Ovary (tissue), 9 donors: ENCODE measurements around the gene COL6A3. TPM values are rescaled to one million over a fixed set of nuclear protein-coding genes. Genes with fewer than 3 reads are reported as not detected.

Source experiments
- DNase-seq, 5 donors: peaks; one replicate each; pipeline ENCODE4 v3.0.0-alpha.2; 2019 to 2020
- H3K27ac ChIP-seq, 2 donors: fragments of 200-600 bp; one replicate each; pipeline versions ENCODE4 v1.5.1 to v1.8.0; 2019 to 2022
- H3K27me3 ChIP-seq: fragments of 200-600 bp; one replicate; pipeline ENCODE4 v1.8.0; 2022
- H3K36me3 ChIP-seq: fragments of 200-600 bp; sonication (generic); one replicate; pipeline ENCODE4 v1.5.1; 2019
- H3K4me1 ChIP-seq: one replicate; pipeline ENCODE4 v1.8.1; 2013; ENCODE audit warnings: mild to moderate bottlenecking, moderate library complexity; ENCODE audit not compliant: insufficient read depth
- H3K4me3 ChIP-seq: fragments of 200-600 bp; sonication (generic); one replicate; pipeline ENCODE4 v1.5.1; 2017
- H3K9me3 ChIP-seq, 2 donors: fragments of 200-600 bp in 1 of 2; sonication (generic) in 1 of 2; one replicate each; pipeline versions ENCODE4 v1.5.1 to v1.8.1; 2013 to 2019; ENCODE audit warnings: mild to moderate bottlenecking in 1 of 2, moderate library complexity in 1 of 2
- EP300 ChIP-seq: sonication (generic); formaldehyde crosslinking; IDR thresholded peaks from one replicate; pipeline ENCODE4 v1.6.1; 2017; ENCODE audit warnings: antibody characterized with exemption
- POLR2A ChIP-seq: fragments of 450-650 bp; IDR thresholded peaks from one replicate; pipeline ENCODE4 v1.6.1; 2017; ENCODE audit warnings: antibody characterized with exemption, mild to moderate bottlenecking, moderate library complexity
- WGBS, 3 donors: extraction: QIAGEN DNeasy Blood & Tissue Kit in 1 of 3; methylation state at CpG; one replicate each; pipeline versions ENCODE4 v1.1.5 to v1.1.7; 2013 to 2017; 5-methylcytosine and 5-hydroxymethylcytosine counted together
- intact Hi-C, 4 donors: fragments of 100-400 bp; cut with DNase I; formaldehyde crosslinking; loops; one replicate each; pipeline versions ENCODE4 v1.11.0 to v1.15.1; 2022 to 2023
- polyA plus RNA-seq, 2 donors: library from polyadenylated mRNA; stranded (reverse); fragments of 200-250 nt in 1 of 2; fragments of 350-450 nt in 1 of 2; fragmentation: Illumina TruSeq in 1 of 2; extraction: RNeasy Lipid Tissue Mini Kit (QIAGEN cat#74804) in 1 of 2; gene quantifications; one replicate each; pipeline ENCODE4 v1.2.3, GENCODE V29; 2013 to 2014
- total RNA-seq, 7 donors: library from RNA; depleted of rRNA in 2 of 7; stranded (reverse); fragments of >200 nt in 2 of 7; fragmentation: NEBNext Ultra II Directional in 3 of 7; extraction: Animal tissue kit (Norgen Biotek cat#: 25700) in 3 of 7; gene quantifications; one replicate each; pipeline versions ENCODE4 v1.1.0 to v1.2.4, GENCODE V29; 2016 to 2023
- TF ChIP-seq, protein P1 (sequence below), 3 donors: fragments of 450-650 bp in 2 of 3; fragments of 200-600 bp in 1 of 3; IDR thresholded peaks; one replicate each; pipeline versions ENCODE4 v1.5.1 to v1.8.0; 2016 to 2022; ENCODE audit warnings: antibody characterized with exemption in 3 of 3, mild to moderate bottlenecking in 1 of 3
- donor health status: DM: no; HTN: no; CAD: no; lungs with moderate emphysema.
- donor health status: DM: no; HTN: no; CAD: no.
- donor health status: Bipolar disorder and iron deficiency.
- donor health status: DM: yes; HTN: yes; CAD: no.
- donor health status: DM: no; HTN: no; CAD: no.
- donor health status: DM: yes; HTN: yes; CAD: no.

The COL6A3 gene
- total and polyA plus RNA-seq, 9 donors = 105 to 520 (median 378) TPM

DNA sequence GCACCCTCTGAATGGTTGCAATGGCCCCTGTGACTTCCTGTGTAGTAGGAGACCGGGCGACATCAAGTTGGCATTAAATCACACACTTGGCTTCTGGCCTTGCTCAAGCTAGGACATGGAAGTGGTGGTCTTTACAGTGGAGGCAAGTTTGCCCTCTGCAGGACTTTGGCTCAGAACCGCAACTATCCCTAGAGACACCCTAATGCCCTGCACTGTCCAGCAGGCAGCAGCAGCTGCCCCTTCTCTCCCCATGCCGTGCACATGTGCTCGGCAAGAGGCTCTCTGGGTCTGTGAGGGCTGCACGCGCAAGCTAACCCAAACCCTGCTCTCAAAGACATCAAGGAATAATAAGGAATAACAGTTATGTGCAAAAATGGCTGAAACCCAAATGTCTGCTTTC lies 106.5 kb downstream of the COL6A3 start:
- peak in 2 of 5 donors; percentile 27 to 54 for DNase-seq
- Histone ChIP-seq H3K4me3 (no peak overlapping the region), H3K9me3 (no peaks in the 10 kb centered on the region), H3K27me3 (no peaks in the 10 kb centered on the region), H3K4me1 (peaks cover 23% of the 10 kb centered on the region), H3K27ac (peak overlapping the region in 1 of 2 donors; percentile 53), H3K36me3 (no peaks in the 10 kb centered on the region)
- WGBS, 3 donors = 49 to 55% (median 53%) methylated on average over 7 of the region's 7 CpGs
- TF ChIP-seq, protein P1, sequence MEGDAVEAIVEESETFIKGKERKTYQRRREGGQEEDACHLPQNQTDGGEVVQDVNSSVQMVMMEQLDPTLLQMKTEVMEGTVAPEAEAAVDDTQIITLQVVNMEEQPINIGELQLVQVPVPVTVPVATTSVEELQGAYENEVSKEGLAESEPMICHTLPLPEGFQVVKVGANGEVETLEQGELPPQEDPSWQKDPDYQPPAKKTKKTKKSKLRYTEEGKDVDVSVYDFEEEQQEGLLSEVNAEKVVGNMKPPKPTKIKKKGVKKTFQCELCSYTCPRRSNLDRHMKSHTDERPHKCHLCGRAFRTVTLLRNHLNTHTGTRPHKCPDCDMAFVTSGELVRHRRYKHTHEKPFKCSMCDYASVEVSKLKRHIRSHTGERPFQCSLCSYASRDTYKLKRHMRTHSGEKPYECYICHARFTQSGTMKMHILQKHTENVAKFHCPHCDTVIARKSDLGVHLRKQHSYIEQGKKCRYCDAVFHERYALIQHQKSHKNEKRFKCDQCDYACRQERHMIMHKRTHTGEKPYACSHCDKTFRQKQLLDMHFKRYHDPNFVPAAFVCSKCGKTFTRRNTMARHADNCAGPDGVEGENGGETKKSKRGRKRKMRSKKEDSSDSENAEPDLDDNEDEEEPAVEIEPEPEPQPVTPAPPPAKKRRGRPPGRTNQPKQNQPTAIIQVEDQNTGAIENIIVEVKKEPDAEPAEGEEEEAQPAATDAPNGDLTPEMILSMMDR (IDR thresholded peaks at IDR 0.05) = no peak
- TF ChIP-seq EP300 (no peak), POLR2A (no peak)
- intact Hi-C loops = loop anchor here in 1 of 4 donors (5.0 kb wide), 1 partner anchor 105 kb away; the partner anchor contains the start of gene COL6A3

DNA sequence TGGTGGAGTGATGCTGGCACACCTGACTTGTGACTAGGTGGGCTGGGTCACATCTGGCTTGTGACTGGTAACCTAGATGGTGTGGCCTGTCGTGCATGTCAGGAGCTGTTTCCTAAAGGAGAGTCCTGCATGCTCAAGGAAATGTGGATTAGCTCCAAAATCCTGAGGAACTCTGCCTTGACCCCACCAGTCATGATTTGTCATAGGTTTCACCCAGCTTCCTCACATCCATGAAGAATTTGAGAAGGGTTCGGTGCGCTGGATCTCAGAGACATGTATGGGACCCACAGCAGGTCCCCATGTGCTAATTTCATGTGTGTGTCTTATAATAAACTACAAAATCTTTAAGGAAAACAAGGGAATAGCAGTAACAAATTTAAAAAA lies 107.2 kb downstream of the COL6A3 start:
- WGBS, 3 donors = 66 to 79% (median 75%) methylated on average over 3 of the region's 3 CpGs
- Histone ChIP-seq H3K9me3 (no peaks in the 10 kb centered on the region), H3K4me3 (no peak overlapping the region), H3K36me3 (no peaks in the 10 kb centered on the region), H3K27ac (peak overlapping the region in 1 of 2 donors; percentile 53), H3K4me1 (peaks cover 23% of the 10 kb centered on the region), H3K27me3 (no peaks in the 10 kb centered on the region)
- intact Hi-C loops = loop anchor here in 1 of 4 donors (5.0 kb wide), 1 partner anchor 106 kb away; the partner anchor contains the start of gene COL6A3
- DNase-seq = no peak
- TF ChIP-seq EP300 = no peak
- no peak for TF ChIP-seq POLR2A
- TF ChIP-seq, protein P1 (IDR thresholded peaks at IDR 0.05) = no peak

DNA sequence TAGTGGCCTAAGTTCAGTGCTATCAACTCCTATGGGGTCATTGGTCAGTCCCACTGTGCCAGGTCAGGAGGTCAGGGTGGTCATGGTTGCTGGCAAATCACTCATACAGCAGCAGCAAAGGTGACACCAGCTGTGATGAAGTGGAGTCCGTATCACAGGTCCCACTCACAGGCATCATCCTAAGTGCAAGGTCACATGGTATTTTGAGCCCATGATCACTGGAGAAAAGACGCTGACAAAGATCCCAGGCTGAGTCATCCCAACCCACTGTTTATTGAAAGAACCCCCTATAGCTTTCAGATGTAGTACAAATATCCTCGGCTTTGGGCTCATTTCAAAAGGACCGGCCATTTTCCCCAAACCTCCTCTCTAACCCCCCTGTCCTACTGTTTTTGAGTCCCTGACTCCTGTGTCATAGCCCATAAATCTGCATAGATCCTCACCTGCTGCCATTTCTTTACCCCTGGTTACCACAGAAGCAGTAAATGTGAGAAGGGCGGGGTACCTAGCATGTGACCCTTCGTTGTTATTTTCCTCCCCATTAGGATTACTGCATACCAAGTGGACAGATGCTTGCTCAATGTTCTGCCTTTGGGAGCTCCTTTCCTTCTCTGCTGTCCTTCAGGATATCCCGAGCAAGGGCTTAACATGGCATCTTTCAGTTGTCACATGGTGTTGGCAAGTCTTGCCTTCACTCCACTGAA lies 107.7 kb downstream of the COL6A3 start:
- TF ChIP-seq, protein P1 (IDR thresholded peaks at IDR 0.05) = no peak
- peak; percentile 8 for TF ChIP-seq EP300
- no peak for TF ChIP-seq POLR2A
- WGBS, 3 donors = 67 to 79% (median 78%) methylated on average over 7 of the region's 7 CpGs
- Histone ChIP-seq H3K4me1 (peaks cover 23% of the 10 kb centered on the region), H3K4me3 (no peak overlapping the region), H3K27ac (peak overlapping the region in 1 of 2 donors; percentile 53), H3K27me3 (no peaks in the 10 kb centered on the region), H3K36me3 (no peaks in the 10 kb centered on the region), H3K9me3 (no peaks in the 10 kb centered on the region)
- DNase-seq = no peak
- intact Hi-C loops = loop anchor here in 1 of 4 donors (5.0 kb wide), 1 partner anchor 106 kb away; the partner anchor contains the start of gene COL6A3

DNA sequence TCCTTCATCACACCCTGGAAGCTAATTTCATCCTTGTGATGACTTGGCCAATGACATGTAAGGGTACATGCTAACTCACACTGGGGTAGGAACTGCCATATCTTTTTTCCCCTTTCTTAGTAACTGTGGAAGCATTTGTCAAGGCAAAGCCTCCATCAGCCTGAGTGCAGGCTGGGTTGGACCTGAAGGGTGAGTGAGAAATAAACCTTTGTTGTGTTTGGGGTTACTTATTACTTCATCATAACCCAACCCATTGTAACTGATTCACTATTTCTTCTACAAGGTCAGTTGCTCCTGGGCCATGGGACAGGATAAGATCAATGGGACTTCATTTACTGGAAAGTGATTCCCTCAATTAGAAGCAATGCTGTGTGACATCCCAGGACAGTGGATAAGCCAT lies 108.4 kb downstream of the COL6A3 start:
- intact Hi-C loops = loop anchor here in 1 of 4 donors (5.0 kb wide), 1 partner anchor 107 kb away; the partner anchor contains the start of gene COL6A3
- H3K27ac ChIP-seq = no peak overlapping the region
- DNase-seq = no peak
- no peaks in the 10 kb centered on the region for H3K9me3 ChIP-seq
- H3K27me3 ChIP-seq = no peaks in the 10 kb centered on the region
- H3K4me1 ChIP-seq = peaks cover 23% of the 10 kb centered on the region
- H3K36me3 ChIP-seq = no peaks in the 10 kb centered on the region
- no peak overlapping the region for H3K4me3 ChIP-seq
- TF ChIP-seq, protein P1 (IDR thresholded peaks at IDR 0.05) = no peak
- TF ChIP-seq EP300 = no peak
